OCI-LY7 (cell line): Measurements from ENCODE around the gene MRAS.

Experiments used
- CTCF ChIP-seq: fragments of 200-600 bp; sonication (generic); conservative IDR thresholded peaks from 2 replicates; pipeline ENCODE4 v1.5.1; 2014; ENCODE audit warnings: mild to moderate bottlenecking, antibody characterized with exemption, low read length, moderate library complexity, mixed read lengths
- EZH2phosphoT487 ChIP-seq: fragments of 200-600 bp; sonication (generic); IDR thresholded peaks from 2 replicates; pipeline ENCODE4 v1.6.1; 2018; ENCODE audit warnings: low read depth, borderline replicate concordance, mild to moderate bottlenecking, mixed run types, antibody characterized with exemption, low read length, moderate library complexity, mixed read lengths

DNA sequence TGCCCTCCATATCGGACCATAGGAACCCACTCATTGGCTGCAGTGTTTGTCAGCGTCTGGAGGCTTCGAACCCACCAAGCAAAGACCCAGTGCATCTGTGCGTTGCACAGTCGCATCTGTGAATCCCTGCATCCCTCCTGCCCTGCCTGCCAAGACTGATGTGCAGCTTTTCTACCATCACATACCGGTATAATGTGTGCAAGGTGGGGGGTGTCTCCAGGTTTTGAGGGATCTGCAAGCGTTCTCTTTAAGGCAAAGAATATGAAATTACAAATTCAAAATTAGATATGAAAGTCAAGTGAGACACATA lies 18.4 kb upstream of the MRAS start:
- TF ChIP-seq CTCF (no peak), EZH2phosphoT487 (no peak)
